ENCODE data around the gene EFTUD2. TPM values are rescaled to one million over a fixed set of nuclear protein-coding genes. Genes with fewer than 3 reads are reported as not detected.

The EFTUD2 gene
- total and polyA plus RNA-seq, 9 of the 15 experiments (the other 6 are each of a cell fraction or from before 2014, with no cell fraction given): 65.8 to 362 (median 218) TPM

DNA sequence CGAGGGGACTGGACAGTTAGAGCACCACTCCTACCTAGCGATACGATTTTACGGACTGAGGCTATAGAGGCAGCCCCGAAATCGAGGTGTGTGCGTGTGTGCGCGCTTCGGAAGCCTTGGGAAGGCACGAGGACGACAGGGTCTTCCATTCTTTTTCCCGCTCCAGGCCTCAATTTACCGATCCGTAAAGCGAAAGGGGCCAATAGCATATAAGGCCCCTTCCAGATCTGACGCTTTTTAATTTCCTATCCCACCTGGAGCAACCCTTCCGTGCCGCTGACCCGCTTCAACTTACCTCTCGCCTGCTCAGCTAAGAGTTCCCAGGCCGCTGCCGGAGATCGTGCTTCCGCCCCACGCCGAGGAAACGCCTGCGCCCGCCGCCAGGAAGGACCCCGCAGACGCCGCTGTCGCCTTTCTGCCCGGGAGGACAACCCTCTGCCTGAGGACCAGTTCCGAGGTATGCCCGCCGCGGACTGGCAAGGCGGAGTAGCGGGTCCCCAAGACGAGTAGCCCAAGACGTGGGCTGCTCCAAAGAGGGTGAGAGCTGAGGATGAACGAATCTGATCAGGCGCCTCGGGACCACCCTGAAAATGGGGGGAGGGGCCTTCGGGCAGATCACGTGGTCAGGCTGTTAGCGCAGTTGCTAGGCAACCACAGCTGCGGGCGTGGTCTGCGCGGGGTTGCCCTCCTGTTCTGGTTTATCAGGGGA lies at the start of gene EFTUD2 (continued):
- TF ChIP-seq, protein P1, sequence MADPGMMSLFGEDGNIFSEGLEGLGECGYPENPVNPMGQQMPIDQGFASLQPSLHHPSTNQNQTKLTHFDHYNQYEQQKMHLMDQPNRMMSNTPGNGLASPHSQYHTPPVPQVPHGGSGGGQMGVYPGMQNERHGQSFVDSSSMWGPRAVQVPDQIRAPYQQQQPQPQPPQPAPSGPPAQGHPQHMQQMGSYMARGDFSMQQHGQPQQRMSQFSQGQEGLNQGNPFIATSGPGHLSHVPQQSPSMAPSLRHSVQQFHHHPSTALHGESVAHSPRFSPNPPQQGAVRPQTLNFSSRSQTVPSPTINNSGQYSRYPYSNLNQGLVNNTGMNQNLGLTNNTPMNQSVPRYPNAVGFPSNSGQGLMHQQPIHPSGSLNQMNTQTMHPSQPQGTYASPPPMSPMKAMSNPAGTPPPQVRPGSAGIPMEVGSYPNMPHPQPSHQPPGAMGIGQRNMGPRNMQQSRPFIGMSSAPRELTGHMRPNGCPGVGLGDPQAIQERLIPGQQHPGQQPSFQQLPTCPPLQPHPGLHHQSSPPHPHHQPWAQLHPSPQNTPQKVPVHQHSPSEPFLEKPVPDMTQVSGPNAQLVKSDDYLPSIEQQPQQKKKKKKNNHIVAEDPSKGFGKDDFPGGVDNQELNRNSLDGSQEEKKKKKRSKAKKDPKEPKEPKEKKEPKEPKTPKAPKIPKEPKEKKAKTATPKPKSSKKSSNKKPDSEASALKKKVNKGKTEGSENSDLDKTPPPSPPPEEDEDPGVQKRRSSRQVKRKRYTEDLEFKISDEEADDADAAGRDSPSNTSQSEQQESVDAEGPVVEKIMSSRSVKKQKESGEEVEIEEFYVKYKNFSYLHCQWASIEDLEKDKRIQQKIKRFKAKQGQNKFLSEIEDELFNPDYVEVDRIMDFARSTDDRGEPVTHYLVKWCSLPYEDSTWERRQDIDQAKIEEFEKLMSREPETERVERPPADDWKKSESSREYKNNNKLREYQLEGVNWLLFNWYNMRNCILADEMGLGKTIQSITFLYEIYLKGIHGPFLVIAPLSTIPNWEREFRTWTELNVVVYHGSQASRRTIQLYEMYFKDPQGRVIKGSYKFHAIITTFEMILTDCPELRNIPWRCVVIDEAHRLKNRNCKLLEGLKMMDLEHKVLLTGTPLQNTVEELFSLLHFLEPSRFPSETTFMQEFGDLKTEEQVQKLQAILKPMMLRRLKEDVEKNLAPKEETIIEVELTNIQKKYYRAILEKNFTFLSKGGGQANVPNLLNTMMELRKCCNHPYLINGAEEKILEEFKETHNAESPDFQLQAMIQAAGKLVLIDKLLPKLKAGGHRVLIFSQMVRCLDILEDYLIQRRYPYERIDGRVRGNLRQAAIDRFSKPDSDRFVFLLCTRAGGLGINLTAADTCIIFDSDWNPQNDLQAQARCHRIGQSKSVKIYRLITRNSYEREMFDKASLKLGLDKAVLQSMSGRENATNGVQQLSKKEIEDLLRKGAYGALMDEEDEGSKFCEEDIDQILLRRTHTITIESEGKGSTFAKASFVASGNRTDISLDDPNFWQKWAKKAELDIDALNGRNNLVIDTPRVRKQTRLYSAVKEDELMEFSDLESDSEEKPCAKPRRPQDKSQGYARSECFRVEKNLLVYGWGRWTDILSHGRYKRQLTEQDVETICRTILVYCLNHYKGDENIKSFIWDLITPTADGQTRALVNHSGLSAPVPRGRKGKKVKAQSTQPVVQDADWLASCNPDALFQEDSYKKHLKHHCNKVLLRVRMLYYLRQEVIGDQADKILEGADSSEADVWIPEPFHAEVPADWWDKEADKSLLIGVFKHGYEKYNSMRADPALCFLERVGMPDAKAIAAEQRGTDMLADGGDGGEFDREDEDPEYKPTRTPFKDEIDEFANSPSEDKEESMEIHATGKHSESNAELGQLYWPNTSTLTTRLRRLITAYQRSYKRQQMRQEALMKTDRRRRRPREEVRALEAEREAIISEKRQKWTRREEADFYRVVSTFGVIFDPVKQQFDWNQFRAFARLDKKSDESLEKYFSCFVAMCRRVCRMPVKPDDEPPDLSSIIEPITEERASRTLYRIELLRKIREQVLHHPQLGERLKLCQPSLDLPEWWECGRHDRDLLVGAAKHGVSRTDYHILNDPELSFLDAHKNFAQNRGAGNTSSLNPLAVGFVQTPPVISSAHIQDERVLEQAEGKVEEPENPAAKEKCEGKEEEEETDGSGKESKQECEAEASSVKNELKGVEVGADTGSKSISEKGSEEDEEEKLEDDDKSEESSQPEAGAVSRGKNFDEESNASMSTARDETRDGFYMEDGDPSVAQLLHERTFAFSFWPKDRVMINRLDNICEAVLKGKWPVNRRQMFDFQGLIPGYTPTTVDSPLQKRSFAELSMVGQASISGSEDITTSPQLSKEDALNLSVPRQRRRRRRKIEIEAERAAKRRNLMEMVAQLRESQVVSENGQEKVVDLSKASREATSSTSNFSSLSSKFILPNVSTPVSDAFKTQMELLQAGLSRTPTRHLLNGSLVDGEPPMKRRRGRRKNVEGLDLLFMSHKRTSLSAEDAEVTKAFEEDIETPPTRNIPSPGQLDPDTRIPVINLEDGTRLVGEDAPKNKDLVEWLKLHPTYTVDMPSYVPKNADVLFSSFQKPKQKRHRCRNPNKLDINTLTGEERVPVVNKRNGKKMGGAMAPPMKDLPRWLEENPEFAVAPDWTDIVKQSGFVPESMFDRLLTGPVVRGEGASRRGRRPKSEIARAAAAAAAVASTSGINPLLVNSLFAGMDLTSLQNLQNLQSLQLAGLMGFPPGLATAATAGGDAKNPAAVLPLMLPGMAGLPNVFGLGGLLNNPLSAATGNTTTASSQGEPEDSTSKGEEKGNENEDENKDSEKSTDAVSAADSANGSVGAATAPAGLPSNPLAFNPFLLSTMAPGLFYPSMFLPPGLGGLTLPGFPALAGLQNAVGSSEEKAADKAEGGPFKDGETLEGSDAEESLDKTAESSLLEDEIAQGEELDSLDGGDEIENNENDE (IDR thresholded peaks at IDR 0.05; ENCODE audit: low read depth, low read length): no peak
- TF ChIP-seq KDM5B (IDR thresholded peaks at IDR 0.05; ENCODE audit: insufficient replicate concordance, low read depth, low read length) (peak; percentile 47), TAF7 (tag; IDR thresholded peaks at IDR 0.05) (peak; percentile 77), SREBF1 (IDR thresholded peaks at IDR 0.05; ENCODE audit: borderline replicate concordance, low read depth, low read length) (peak; percentile 79; the same call in 1 of the 2 replicates), ZNF384 (IDR thresholded peaks at IDR 0.05; ENCODE audit: low read depth, low read length) (peak; percentile 47), HNRNPLL (IDR thresholded peaks at IDR 0.05; ENCODE audit: low read depth, low read length, poor library complexity, severe bottlenecking) (peak; percentile 95), HMG20B (CRISPR knock-in tag; IDR thresholded peaks at IDR 0.05) (no peak), PHTF2 (CRISPR knock-in tag; IDR thresholded peaks at IDR 0.05) (no peak), ZNF146 (CRISPR knock-in tag; IDR thresholded peaks at IDR 0.05; ENCODE audit: unreplicated experiment) (no peak), PTTG1 (tag; IDR thresholded peaks at IDR 0.05; ENCODE audit: low read depth) (no peak), SRSF3 (IDR thresholded peaks at IDR 0.05; ENCODE audit: insufficient read depth, low read length) (no peak), ZNF232 (CRISPR knock-in tag; IDR thresholded peaks at IDR 0.05) (no peak), ZNF445 (CRISPR knock-in tag; IDR thresholded peaks at IDR 0.05; ENCODE audit: low read depth) (no peak)
- TF ChIP-seq, protein P2, sequence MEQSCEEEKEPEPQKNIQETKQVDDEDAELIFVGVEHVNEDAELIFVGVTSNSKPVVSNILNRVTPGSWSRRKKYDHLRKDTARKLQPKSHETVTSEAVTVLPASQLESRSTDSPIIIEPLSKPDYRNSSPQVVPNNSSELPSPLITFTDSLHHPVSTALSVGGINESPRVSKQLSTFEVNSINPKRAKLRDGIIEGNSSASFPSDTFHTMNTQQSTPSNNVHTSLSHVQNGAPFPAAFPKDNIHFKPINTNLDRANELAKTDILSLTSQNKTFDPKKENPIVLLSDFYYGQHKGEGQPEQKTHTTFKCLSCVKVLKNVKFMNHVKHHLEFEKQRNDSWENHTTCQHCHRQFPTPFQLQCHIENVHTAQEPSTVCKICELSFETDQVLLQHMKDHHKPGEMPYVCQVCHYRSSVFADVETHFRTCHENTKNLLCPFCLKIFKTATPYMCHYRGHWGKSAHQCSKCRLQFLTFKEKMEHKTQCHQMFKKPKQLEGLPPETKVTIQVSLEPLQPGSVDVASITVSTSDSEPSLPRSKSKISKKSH (CRISPR knock-in tag; IDR thresholded peaks at IDR 0.05): no peak

Data from K562 (cell line).